Measurements from ENCODE around the gene DIS3L2. TPM values are rescaled to one million over a fixed set of nuclear protein-coding genes. Genes with fewer than 3 reads are reported as not detected.

DIS3L2 gene
- total and polyA plus RNA-seq, 2 of the 8 experiments (the other 6 are each of a cell fraction or from before 2014, with no cell fraction given): 11.5 to 21.6 TPM

- Histone ChIP-seq H3K27ac (ENCODE audit: low read depth, low read length) (no peak overlapping the region), H3K27me3 (replicated peaks in 1 of 4; ENCODE audit: control insufficient read depth in 3 of 4, extremely low read depth in 1 of 4, insufficient read depth in 3 of 4, low read length in 3 of 4) (no peaks in the 10 kb centered on the region; a peak in 1 of 7 replicates), H3K4me1 (replicated peaks in 1 of 4; ENCODE audit: control insufficient read depth in 3 of 4, insufficient read depth in 4 of 4, low read length in 3 of 4) (no peaks in the 10 kb centered on the region), H3K14ac (ENCODE audit: insufficient read length) (no peak overlapping the region), H3K36me3 (ENCODE audit: control insufficient read depth in 2 of 4, insufficient read depth in 4 of 4, low read length in 3 of 4) (peaks cover 0 to 8% (median 0%) of the 10 kb centered on the region in 4 experiments; a peak in 1 of 8 replicates), H3K56ac (replicated peaks; ENCODE audit: insufficient read length, low read depth, low read length) (no peak overlapping the region), H2BK5ac (ENCODE audit: low read depth, low read length) (no peak overlapping the region), H4K5ac (ENCODE audit: insufficient read length, low read depth, low read length) (no peak overlapping the region), H3K23ac (ENCODE audit: insufficient read length) (no peak overlapping the region), H3K9me3 (ENCODE audit: insufficient read depth in 2 of 2, low read depth in 1 of 2, low read length in 1 of 2) (peaks cover 8 to 11% of the 10 kb centered on the region in 2 experiments), H3K23me2 (ENCODE audit: low read depth, low read length) (no peaks in the 10 kb centered on the region), H3K4me2 (ENCODE audit: insufficient read depth in 1 of 2, low read depth in 2 of 2, low read length in 2 of 2) (no peak overlapping the region), H2BK20ac (ENCODE audit: low read length) (no peak overlapping the region), H2BK12ac (ENCODE audit: low read depth, low read length) (no peak overlapping the region), H2AK5ac (ENCODE audit: low read depth, low read length) (no peak overlapping the region), H4K8ac (ENCODE audit: extremely low read depth, insufficient read depth, low read length) (no peak overlapping the region), H3K4me3 (ENCODE audit: extremely low read depth in 1 of 4, insufficient read depth in 2 of 4, low read depth in 3 of 4, low read length in 4 of 4) (no peak overlapping the region), H3K9ac (replicated peaks in 1 of 4; ENCODE audit: extremely low read depth in 1 of 4, low read depth in 3 of 4, low read length in 3 of 4) (no peak overlapping the region), H3K4ac (replicated peaks; ENCODE audit: insufficient read length, low read depth, low read length) (no peak overlapping the region), H2AFZ (ENCODE audit: low read length) (no peak overlapping the region), H3K79me1 (ENCODE audit: low read depth, low read length) (no peaks in the 10 kb centered on the region), H2BK15ac (ENCODE audit: low read length) (no peak overlapping the region), H3K79me2 (ENCODE audit: control insufficient read depth in 1 of 2, insufficient read depth in 2 of 2, low read length in 2 of 2) (no peaks in the 10 kb centered on the region), H4K20me1 (replicated peaks in 1 of 2; ENCODE audit: control insufficient read depth in 1 of 2, insufficient read depth in 2 of 2, low read length in 2 of 2) (no peaks in the 10 kb centered on the region), H2BK120ac (replicated peaks; ENCODE audit: low read depth, low read length) (no peak overlapping the region), H3K18ac (ENCODE audit: extremely low read depth, low read length) (no peak overlapping the region), H4K91ac (replicated peaks; ENCODE audit: insufficient read length, low read length) (no peak overlapping the region)
- FAIRE-seq (no peak), DNase-seq (ENCODE audit: low read depth in 1 of 2, low spot score in 2 of 2) (no peak)
- WGBS, 2 experiments (ENCODE audit: extremely low coverage in 1 of 2, insufficient coverage in 1 of 2, insufficient read length in 1 of 2, insufficient replicate concordance in 2 of 2, low coverage in 1 of 2, low lambda C conversion rate in 2 of 2, missing lambda C conversion rate in 1 of 2): 88% methylated on average over 5 of the region's 5 CpGs; no CpG with 5 or more reads in 1 of the 2 experiments
- ChIA-PET CTCF (ENCODE audit: partially characterized antibody) (interaction anchor here (1.2 to 2.4 kb wide), 2 partner anchors 155 to 160 kb away, joined by 4 to 10 read pairs; no protein-coding TSS in a partner anchor), POLR2A (ENCODE audit: partially characterized antibody) (interaction anchor here (0.8 kb wide), 1 partner anchor 15 kb away, joined by 3 read pairs; no protein-coding TSS in a partner anchor)
- TF ChIP-seq RFX5 (IDR thresholded peaks at IDR 0.05; ENCODE audit: borderline replicate concordance, low read depth, low read length) (no peak), ZNF274 (IDR thresholded peaks at IDR 0.05; ENCODE audit: borderline replicate concordance, extremely low read depth, low read length) (no peak), TCF12 (IDR thresholded peaks at IDR 0.05; ENCODE audit: low read depth, low read length) (no peak), BACH1 (IDR thresholded peaks at IDR 0.05; ENCODE audit: low read length) (no peak), GABPA (IDR thresholded peaks at IDR 0.05; ENCODE audit: borderline replicate concordance, insufficient read depth, low read length) (no peak), RBBP5 (IDR thresholded peaks at IDR 0.05; ENCODE audit: borderline replicate concordance, low read depth, low read length) (no peak), KDM4A (IDR thresholded peaks at IDR 0.05; ENCODE audit: low read depth, low read length, severe bottlenecking) (no peak), PHF8 (conservative IDR thresholded peaks at IDR 0.05; ENCODE audit: low read depth, low read length) (no peak), JUN (IDR thresholded peaks at IDR 0.05; ENCODE audit: low read depth, low read length) (no peak), RNF2 (IDR thresholded peaks at IDR 0.05; ENCODE audit: borderline replicate concordance, low read depth, low read length, missing control alignments, poor library complexity, severe bottlenecking) (no peak), ASH2L (IDR thresholded peaks at IDR 0.05; ENCODE audit: low read length) (no peak)
- TF ChIP-seq, protein P1, sequence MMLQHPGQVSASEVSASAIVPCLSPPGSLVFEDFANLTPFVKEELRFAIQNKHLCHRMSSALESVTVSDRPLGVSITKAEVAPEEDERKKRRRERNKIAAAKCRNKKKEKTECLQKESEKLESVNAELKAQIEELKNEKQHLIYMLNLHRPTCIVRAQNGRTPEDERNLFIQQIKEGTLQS (IDR thresholded peaks at IDR 0.05; ENCODE audit: insufficient read depth, low read depth, low read length): no peak
- TF ChIP-seq, protein P2, sequence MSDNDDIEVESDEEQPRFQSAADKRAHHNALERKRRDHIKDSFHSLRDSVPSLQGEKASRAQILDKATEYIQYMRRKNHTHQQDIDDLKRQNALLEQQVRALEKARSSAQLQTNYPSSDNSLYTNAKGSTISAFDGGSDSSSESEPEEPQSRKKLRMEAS (IDR thresholded peaks at IDR 0.05): no peak
These were observed 123.7 kb downstream of the DIS3L2 start for GRCh38 chr2:232085164-232085563.

Measured in H1 (cell line).